Activated CD4-positive, alpha-beta memory T cell treated with anti-CD3 and anti-CD28 coated beads, Interleukin-2, amount 10 ng/mL, durations not matched to agents 7 days and 5 days (primary cell): ENCODE measurements around the gene ARL4A. TPM values are rescaled to one million over a fixed set of nuclear protein-coding genes. Genes with fewer than 3 reads are reported as not detected.
"Not testable (repeated sequence)": the region's sequence is repeated elsewhere in the genome, so short reads cannot be mapped to it uniquely, and the experiment has no call there.

Source experiments
- CTCF ChIA-PET: fragments of 350-600 bp; sonication (Branson Sonifier 250); formaldehyde crosslinking; loops from one replicate; lab custom pipeline; 2021; ENCODE audit warnings: antibody characterized with exemption, inconsistent platforms; lab: Charles Lee
- POLR2A ChIA-PET: fragments of 350-600 bp; sonication (Branson Sonifier 250); formaldehyde crosslinking; loops from one replicate; lab custom pipeline; 2021; ENCODE audit warnings: antibody characterized with exemption; lab: Charles Lee
- DNase-seq: peaks from one replicate; pipeline ENCODE4 v3.0.0-alpha.2; 2020
- H3K27ac Mint-ChIP-seq: one replicate; pipeline ENCODE4 v1.8.0; 2021; ENCODE audit warnings: mild to moderate bottlenecking, mixed read lengths
- H3K27me3 Mint-ChIP-seq: one replicate; pipeline ENCODE4 v1.8.0; 2021; ENCODE audit warnings: mixed read lengths
- H3K36me3 Mint-ChIP-seq: one replicate; pipeline ENCODE4 v1.8.0; 2021; ENCODE audit warnings: low read depth, mixed read lengths
- H3K4me1 Mint-ChIP-seq: one replicate; pipeline ENCODE4 v1.8.0; 2021; ENCODE audit warnings: mixed read lengths
- H3K4me3 Mint-ChIP-seq: one replicate; pipeline ENCODE4 v1.8.0; 2021; ENCODE audit warnings: mild to moderate bottlenecking, mixed read lengths
- H3K9me3 Mint-ChIP-seq: one replicate; pipeline ENCODE4 v1.8.0; 2021; ENCODE audit warnings: mixed read lengths
- total RNA-seq, 2 experiments: library from RNA; stranded (reverse); gene quantifications; one replicate each; pipeline ENCODE4 v1.2.3, GENCODE V29; 2021

The ARL4A gene
- total RNA-seq, 2 experiments from 2014 or later, result 19.1 to 19.8 TPM

DNA sequence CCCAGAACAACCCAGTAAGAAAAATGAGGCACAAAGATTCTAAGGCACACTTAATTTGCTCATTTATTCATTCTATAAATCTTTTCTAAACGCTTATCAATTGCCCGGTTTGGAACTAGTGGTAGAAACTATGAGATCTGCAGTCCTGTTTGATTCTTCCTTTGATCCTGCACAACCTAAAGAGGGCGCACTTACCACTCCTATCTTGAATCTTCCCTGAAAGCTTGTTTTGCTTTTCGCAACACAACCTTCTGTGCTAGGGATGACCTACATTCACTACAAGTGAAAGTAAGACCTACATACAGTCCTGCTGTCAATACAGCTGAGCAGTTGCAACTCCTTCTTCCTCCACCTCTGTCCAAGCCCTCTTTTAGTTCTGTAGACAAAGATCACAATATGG, 12.6 kb upstream of the ARL4A start:
- H3K27ac Mint-ChIP-seq, result no peak overlapping the region
- DNase-seq, result peak; percentile 44
- ChIA-PET CTCF (interaction anchor here (1.0 to 2.3 kb wide), 7 partner anchors 9 to 592 kb away, joined by 3 to 20 read pairs (median 4); partner anchors contain the start of genes ARL4A and SCIN), POLR2A (interaction anchor here (1.2 kb wide), 1 partner anchor 12 kb away, joined by 5 read pairs; no protein-coding TSS in a partner anchor)
- H3K27me3 Mint-ChIP-seq, result no peaks in the 10 kb centered on the region
- peaks cover 10% of the 10 kb centered on the region for H3K4me1 Mint-ChIP-seq
- H3K36me3 Mint-ChIP-seq, result no peaks in the 10 kb centered on the region
- H3K9me3 Mint-ChIP-seq, result no peaks in the 10 kb centered on the region
- H3K4me3 Mint-ChIP-seq, result no peak overlapping the region

DNA sequence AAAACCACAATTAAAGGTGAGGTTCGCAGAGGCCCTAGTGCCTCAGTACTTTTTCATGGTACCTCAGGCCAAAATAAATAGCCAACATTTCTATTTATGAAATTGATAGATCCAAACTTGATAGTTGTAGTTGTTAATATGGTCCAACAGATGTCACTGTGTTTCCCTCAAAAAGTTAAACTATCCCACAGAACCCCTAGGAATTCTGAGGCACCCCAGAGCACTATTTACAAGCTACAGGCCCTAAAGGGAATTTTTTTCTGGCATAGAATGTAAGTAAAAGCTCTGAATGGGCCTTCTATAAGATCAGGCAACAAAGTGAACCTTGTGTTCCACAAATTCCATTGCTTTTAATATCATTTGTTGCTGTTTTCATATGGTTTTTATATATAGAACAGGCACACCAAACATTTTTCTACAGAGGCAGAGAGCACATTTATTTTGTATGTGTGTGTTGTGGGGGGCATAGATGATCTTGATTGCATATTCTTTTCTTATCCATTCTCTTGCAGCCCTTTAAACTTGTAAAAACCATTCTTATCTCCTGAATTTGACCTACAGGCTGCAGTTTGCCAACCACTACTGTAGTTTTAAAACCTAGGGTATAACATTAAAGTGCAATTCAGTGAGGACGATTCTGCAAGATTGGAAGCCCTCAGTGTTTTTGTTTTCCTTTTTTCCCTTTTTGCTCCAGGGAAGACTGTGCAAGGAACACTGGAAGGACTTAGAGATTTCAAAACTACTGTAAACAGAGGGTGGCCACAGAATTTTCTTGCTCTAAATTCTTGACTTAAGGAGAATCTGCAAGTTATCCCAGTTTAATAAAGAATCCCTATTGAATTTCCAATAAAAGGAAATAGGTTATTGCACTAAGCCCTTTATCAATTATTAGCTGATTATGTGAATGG, 3.5 kb upstream of the ARL4A start:
- Mint-ChIP-seq H3K27ac (no peak overlapping the region), H3K9me3 (no peaks in the 10 kb centered on the region), H3K4me3 (no peak overlapping the region), H3K36me3 (peaks cover 6% of the 10 kb centered on the region), H3K4me1 (peaks cover 28% of the 10 kb centered on the region), H3K27me3 (no peaks in the 10 kb centered on the region)
- no peak for DNase-seq
- ChIA-PET POLR2A (no interaction called here), CTCF (interaction anchor here (1.0 to 4.5 kb wide), 3 partner anchors 9 to 573 kb away, joined by 3 to 69 read pairs (median 4); no protein-coding TSS in a partner anchor)

DNA sequence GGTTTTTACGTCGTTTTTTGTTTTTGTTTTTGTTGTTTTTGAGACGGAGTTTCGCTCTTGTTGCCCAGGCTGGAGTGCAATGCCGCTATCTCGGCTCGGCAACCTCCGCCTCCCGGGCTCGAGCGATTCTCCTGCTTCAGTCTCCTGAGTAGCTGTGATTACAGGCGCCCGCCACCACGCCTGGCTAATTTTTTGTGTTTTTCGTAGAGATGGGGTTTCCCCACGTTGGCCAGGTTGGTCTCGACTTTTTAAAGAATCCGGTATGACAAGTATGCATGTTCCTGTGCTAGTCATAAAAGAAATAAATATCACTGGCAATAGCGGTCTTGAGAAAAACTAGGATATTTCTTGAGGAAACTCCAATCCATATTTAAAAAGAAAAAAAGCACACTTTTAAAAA, 2.7 kb upstream of the ARL4A start:
- Mint-ChIP-seq H3K4me3 (no peak overlapping the region), H3K36me3 (peaks cover 11% of the 10 kb centered on the region), H3K4me1 (peaks cover 36% of the 10 kb centered on the region), H3K9me3 (no peaks in the 10 kb centered on the region), H3K27me3 (no peaks in the 10 kb centered on the region), H3K27ac (no peak overlapping the region)
- ChIA-PET CTCF (interaction anchor here (1.0 to 4.5 kb wide), 4 partner anchors 10 to 572 kb away, joined by 3 to 69 read pairs (median 6); no protein-coding TSS in a partner anchor), POLR2A (interaction anchor here (1.6 kb wide), 1 partner anchor 48 kb away, joined by 3 read pairs; no protein-coding TSS in a partner anchor)
- no peak for DNase-seq

DNA sequence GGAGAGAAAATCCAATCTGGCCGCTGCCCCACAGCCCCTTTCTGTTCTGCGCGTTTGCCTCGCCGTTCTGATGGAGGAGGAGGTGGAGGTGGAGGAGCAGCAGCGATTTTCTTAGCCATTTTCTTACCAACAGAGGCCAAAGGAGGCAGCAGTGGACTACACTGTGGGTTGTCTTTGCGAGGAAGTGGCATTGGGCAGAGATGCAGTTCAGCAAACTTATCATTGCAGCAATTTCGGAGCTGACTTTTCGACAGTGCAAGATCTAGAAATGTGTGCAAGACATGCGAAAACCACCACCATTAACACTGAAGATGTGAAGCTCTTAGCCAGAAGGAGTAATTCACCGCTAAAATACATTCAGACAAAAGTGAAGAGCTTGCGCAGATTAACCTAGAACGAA, 1.9 kb upstream of the ARL4A start:
- Mint-ChIP-seq H3K9me3 (no peaks in the 10 kb centered on the region), H3K36me3 (peaks cover 11% of the 10 kb centered on the region), H3K27ac (peak overlapping the region; percentile 58), H3K4me3 (peak overlapping the region; percentile 64), H3K4me1 (peaks cover 43% of the 10 kb centered on the region), H3K27me3 (no peaks in the 10 kb centered on the region)
- peak; percentile 44 for DNase-seq
- ChIA-PET CTCF (interaction anchor here (0.6 to 4.5 kb wide), 27 partner anchors 10 to 582 kb away, joined by 3 to 69 read pairs (median 5); no protein-coding TSS in a partner anchor), POLR2A (interaction anchor here (1.6 to 2.6 kb wide), 2 partner anchors 45 to 49 kb away, joined by 3 to 46 read pairs; no protein-coding TSS in a partner anchor)

DNA sequence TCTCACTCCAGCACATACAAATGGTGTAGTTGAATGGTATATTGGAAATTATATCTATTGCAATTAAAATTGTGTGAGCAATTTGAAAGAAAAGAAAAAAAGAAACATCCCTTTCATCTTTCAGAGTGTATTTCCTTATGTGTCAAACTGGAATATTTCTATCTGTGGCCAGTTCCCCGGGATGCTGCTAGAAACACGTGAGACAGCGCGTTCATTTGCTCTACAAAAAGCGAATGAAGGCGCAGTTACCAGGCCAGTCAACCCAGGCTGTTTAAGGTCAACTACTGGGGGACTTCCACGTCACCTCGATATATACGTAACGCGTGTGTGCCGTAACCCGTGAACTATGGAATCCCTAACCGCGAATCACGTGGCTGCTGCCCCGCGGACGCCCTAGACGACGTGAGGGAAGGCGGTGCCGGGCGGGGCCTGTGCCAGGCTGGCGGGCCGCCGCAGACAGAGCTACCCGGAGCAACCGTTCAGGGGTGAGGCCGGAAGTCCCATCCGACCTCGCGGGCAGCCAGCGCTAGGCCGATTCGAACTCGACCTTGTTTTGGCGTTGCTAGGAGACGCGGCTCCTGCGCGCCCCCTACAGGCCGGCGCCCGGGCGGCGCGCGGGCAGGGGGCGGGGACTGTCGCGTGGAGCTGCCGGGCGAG, 1.1 kb upstream of the ARL4A start:
- H3K4me3 Mint-ChIP-seq, result peak overlapping the region; percentile 98
- POLR2A ChIA-PET, result interaction anchor here (0.6 to 2.6 kb wide), 15 partner anchors 10 to 371 kb away, joined by 3 to 46 read pairs (median 4); partner anchors contain the start of gene VWDE
- peaks cover 11% of the 10 kb centered on the region for H3K36me3 Mint-ChIP-seq
- H3K27me3 Mint-ChIP-seq, result no peaks in the 10 kb centered on the region
- no peaks in the 10 kb centered on the region for H3K9me3 Mint-ChIP-seq
- CTCF ChIA-PET, result interaction anchor here (0.6 to 4.5 kb wide), 52 partner anchors 9 to 1747 kb away, joined by 3 to 69 read pairs (median 4); no protein-coding TSS in a partner anchor
- peak; percentile 96 for DNase-seq
- H3K27ac Mint-ChIP-seq, result peak overlapping the region; percentile 91
- H3K4me1 Mint-ChIP-seq, result peaks cover 47% of the 10 kb centered on the region

DNA sequence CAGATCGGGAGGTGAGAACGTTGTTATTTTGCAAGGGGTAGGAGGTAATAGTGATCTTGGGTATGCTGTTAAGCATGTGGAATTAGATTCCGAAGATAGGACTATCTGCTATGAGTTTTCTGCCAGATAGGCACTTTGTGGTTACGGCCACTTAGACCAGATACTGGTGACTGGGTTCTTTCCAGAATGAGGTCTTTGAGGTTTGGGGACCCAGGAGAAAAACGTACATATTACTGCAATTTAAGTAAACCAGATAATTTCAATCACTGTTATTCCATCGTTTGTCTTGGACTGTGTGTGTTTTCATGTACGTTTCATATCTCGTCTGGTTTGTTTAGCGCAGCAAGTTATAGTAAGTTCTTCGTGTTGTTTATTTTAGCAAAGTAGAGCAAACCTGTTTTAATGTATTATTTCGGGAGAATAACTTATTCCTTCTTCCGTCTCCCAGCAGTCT, 312 bp downstream of the ARL4A start:
- POLR2A ChIA-PET, result interaction anchor here (0.7 to 2.6 kb wide), 7 partner anchors 8 to 88 kb away, joined by 3 to 46 read pairs (median 5); no protein-coding TSS in a partner anchor
- H3K36me3 Mint-ChIP-seq, result peaks cover 15% of the 10 kb centered on the region

DNA sequence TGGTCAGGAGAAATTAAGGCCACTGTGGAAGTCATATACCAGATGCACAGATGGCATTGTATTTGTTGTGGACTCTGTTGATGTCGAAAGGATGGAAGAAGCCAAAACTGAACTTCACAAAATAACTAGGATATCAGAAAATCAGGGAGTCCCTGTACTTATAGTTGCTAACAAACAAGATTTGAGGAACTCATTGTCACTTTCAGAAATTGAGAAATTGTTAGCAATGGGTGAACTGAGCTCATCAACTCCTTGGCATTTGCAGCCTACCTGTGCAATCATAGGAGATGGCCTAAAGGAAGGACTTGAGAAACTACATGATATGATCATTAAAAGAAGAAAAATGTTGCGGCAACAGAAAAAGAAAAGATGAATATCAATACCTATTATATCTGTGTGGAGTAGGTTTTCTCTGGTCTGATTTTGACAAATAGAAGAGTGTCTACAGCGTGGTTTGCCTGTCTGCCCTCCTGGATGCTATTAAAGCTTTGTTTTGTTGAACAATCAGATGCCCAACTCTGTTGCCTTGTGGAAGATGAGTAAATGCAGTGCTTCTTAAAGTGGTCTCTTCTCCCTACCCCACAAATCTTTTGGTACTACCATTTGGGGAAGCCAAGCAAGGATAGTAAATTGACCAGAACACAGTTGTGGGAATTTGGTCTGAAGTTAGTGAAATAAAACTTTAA, 1.2 kb downstream of the ARL4A start:
- H3K9me3 Mint-ChIP-seq, H3K27ac Mint-ChIP-seq, H3K27me3 Mint-ChIP-seq, DNase-seq: not testable (repeated sequence)
- ChIA-PET POLR2A (interaction anchor here (1.1 to 2.3 kb wide), 2 partner anchors 27 to 28 kb away, joined by 4 to 18 read pairs; no protein-coding TSS in a partner anchor), CTCF (interaction anchor here (1.2 to 4.5 kb wide), 5 partner anchors 30 to 429 kb away, joined by 3 to 69 read pairs (median 10); no protein-coding TSS in a partner anchor)
- Mint-ChIP-seq H3K36me3 (peaks cover 18% of the 10 kb centered on the region), H3K4me3 (peak overlapping the region; percentile 98), H3K4me1 (peaks cover 56% of the 10 kb centered on the region)

More for the DNA sequence above, 312 bp downstream of the ARL4A start:
- Mint-ChIP-seq H3K4me3 (peak overlapping the region; percentile 98), H3K27me3 (no peaks in the 10 kb centered on the region), H3K4me1 (peaks cover 51% of the 10 kb centered on the region), H3K9me3 (no peaks in the 10 kb centered on the region), H3K27ac (peak overlapping the region; percentile 91)
- CTCF ChIA-PET, result interaction anchor here (0.6 to 4.5 kb wide), 23 partner anchors 8 to 1551 kb away, joined by 3 to 69 read pairs (median 7); no protein-coding TSS in a partner anchor
- DNase-seq, result no peak

DNA sequence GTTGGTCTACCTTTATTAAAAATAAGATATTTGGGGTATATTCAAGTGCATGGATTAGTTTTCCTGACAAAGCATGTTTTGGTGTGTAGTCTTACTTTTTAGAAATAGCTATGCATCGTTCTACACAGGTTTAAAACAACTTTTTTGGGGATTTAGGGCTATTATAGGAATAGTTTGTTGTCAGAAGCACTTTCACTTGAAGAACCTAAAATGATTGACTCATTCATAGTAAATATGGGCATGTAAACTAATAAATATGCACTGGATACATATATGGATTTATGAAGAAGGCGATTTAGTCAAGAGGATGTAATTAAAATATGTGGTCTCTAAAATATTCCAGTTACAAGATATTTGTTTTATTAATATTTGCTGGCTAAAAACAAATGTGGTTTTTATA, 2.0 kb downstream of the ARL4A start:
- H3K9me3 Mint-ChIP-seq, result peaks cover 2% of the 10 kb centered on the region
- no peaks in the 10 kb centered on the region for H3K27me3 Mint-ChIP-seq
- no peak for DNase-seq
- peak overlapping the region; percentile 98 for H3K4me3 Mint-ChIP-seq
- peaks cover 58% of the 10 kb centered on the region for H3K4me1 Mint-ChIP-seq
- no peak overlapping the region for H3K27ac Mint-ChIP-seq
- H3K36me3 Mint-ChIP-seq, result peaks cover 18% of the 10 kb centered on the region
- ChIA-PET POLR2A (interaction anchor here (1.1 kb wide), 1 partner anchor 27 kb away, joined by 4 read pairs; no protein-coding TSS in a partner anchor), CTCF (interaction anchor here (0.5 to 1.3 kb wide), 3 partner anchors 10 to 42 kb away, joined by 3 to 5 read pairs (median 3); no protein-coding TSS in a partner anchor)

DNA sequence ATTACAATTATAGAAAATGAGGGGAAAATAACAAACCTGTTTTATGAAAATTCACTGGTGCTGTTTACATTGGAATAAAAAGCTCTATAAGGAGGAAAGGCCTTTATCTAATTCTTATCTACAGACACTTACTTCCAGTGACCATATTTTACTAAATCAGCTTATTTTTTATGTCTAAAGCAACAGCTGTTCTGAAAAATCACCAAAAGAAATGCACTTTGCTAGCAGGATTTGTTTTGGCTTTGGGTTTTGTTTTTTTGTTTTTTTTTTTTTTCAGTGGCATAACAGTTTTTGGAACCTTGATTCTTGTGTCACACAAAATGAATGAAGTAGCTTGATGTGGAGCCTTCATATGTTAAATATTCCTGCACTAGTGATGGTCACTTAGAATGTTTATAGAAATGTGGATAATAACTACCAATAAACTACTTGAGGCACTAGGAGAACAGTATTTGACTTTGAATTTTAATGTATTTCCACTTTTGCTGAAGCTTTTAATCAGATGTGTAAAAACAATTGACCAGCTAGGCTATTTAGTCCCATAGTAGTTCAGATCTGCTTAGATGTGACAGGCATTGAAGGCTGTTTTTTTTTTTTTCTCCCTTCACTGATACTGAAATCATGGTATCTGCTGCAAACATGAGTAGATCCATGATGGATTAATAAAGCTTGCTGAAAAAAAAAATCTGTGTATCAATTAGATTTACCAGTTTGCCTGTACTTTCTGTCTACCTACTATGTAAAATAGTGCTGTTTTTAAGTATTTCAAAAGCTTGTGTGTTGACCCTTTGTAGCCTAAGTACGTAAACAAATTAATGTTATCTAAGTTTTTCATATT, 2.8 kb downstream of the ARL4A start:
- Mint-ChIP-seq H3K9me3 (peaks cover 2% of the 10 kb centered on the region), H3K27ac (no peak overlapping the region), H3K4me1 (peaks cover 62% of the 10 kb centered on the region), H3K36me3 (peaks cover 18% of the 10 kb centered on the region), H3K4me3 (peak overlapping the region; percentile 14), H3K27me3 (no peaks in the 10 kb centered on the region)
- ChIA-PET POLR2A (interaction anchor here (0.6 to 1.5 kb wide), 4 partner anchors 16 to 53 kb away, joined by 3 to 4 read pairs (median 3); no protein-coding TSS in a partner anchor), CTCF (interaction anchor here (0.7 to 1.3 kb wide), 4 partner anchors 15 to 237 kb away, joined by 3 to 5 read pairs (median 3); no protein-coding TSS in a partner anchor)
- DNase-seq, result no peak

DNA sequence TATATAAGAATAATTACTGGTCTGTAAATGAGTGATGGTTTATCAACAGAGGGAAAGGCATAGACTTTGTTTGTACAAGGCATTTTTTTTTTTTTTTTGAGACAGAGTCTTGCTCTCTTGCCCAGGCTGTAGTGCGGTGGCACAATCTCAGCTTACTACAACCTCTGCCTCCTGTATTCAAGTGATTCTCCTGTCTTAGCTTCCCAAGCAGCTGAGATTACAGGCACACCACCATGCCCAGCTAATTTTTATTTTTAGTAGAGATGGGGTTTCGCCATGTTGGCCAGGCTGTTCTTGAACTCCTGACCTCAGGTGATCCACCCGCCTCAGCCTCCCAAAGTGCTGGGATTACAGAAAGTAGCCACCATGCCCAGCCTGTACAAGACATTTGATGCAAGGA, 4.0 kb downstream of the ARL4A start:
- CTCF ChIA-PET, H3K27ac Mint-ChIP-seq: not testable (repeated sequence)

DNA sequence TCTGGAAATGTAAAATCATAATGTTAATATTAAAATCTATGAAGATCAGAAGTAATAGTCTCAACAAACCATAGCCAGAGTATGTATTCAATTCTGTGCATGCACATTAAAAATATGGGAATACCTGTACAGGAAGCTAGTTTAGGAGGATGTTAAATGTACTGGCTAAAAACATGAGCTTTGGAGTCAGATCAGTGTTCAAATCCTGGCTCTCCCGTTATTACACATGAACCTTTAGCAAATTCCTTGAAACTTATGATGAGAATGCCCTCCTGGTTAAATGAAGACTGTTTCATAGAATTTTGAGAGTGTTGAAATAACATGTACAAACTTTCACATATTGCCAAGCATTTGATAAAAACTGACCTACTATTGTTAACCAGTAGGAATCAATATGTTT, 4.6 kb downstream of the ARL4A start:
- H3K36me3 Mint-ChIP-seq, result peaks cover 18% of the 10 kb centered on the region
- peaks cover 54% of the 10 kb centered on the region for H3K4me1 Mint-ChIP-seq
- ChIA-PET CTCF (no interaction called here), POLR2A (no interaction called here)
- no peak overlapping the region for H3K27ac Mint-ChIP-seq
- H3K27me3 Mint-ChIP-seq, result no peaks in the 10 kb centered on the region
- DNase-seq, result no peak
- H3K4me3 Mint-ChIP-seq, result no peak overlapping the region
- H3K9me3 Mint-ChIP-seq, result peaks cover 2% of the 10 kb centered on the region

More for the DNA sequence above, 4.0 kb downstream of the ARL4A start:
- DNase-seq, H3K27me3 Mint-ChIP-seq, H3K9me3 Mint-ChIP-seq, H3K4me3 Mint-ChIP-seq: not testable (repeated sequence)
- H3K4me1 Mint-ChIP-seq, result peaks cover 55% of the 10 kb centered on the region
- peaks cover 18% of the 10 kb centered on the region for H3K36me3 Mint-ChIP-seq
- POLR2A ChIA-PET, result interaction anchor here (1.5 kb wide), 1 partner anchor 39 kb away, joined by 3 read pairs; no protein-coding TSS in a partner anchor
